OCI-LY7 (cell line): ENCODE data around the gene GDPD4.

Source experiments
- CTCF ChIP-seq: fragments of 200-600 bp; sonication (generic); conservative IDR thresholded peaks from 2 replicates; pipeline ENCODE4 v1.5.1; 2014; ENCODE audit warnings: mild to moderate bottlenecking, antibody characterized with exemption, low read length, moderate library complexity, mixed read lengths
- EZH2phosphoT487 ChIP-seq: fragments of 200-600 bp; sonication (generic); IDR thresholded peaks from 2 replicates; pipeline ENCODE4 v1.6.1; 2018; ENCODE audit warnings: low read depth, borderline replicate concordance, mild to moderate bottlenecking, mixed run types, antibody characterized with exemption, low read length, moderate library complexity, mixed read lengths

- TF ChIP-seq CTCF (no peak), EZH2phosphoT487 (no peak)
These were observed 69.7 kb downstream of the GDPD4 start for GRCh38 chr11:77231800-77232199.
